Mesenchymal stem cell (in vitro differentiated cells and primary cell): ENCODE measurements around the gene CUEDC1.
A peak's percentile ranks its signal among the peaks of the same experiment; 100 is the strongest.

Source experiments
- DNase-seq: peaks from one replicate; pipeline ENCODE4 v3.0.0-alpha.2; 2013
- H2AFZ ChIP-seq: one replicate; pipeline ENCODE4 v1.6.1; 2013; ENCODE audit warnings: low read depth, mild to moderate bottlenecking, control low read depth, inconsistent platforms, low read length, moderate library complexity
- H2AK5ac ChIP-seq: 2 replicates; pipeline ENCODE4 v1.6.1; 2013; ENCODE audit warnings: low read length, moderate library complexity, mild to moderate bottlenecking, inconsistent platforms; ENCODE audit not compliant: severe bottlenecking
- H2BK120ac ChIP-seq: one replicate; pipeline ENCODE4 v1.6.1; 2013; ENCODE audit warnings: low read depth, mild to moderate bottlenecking, inconsistent platforms, low read length, moderate library complexity
- H2BK12ac ChIP-seq, 2 experiments: one replicate each; pipeline ENCODE4 v1.6.1; 2013; ENCODE audit warnings: inconsistent platforms in 2 of 2, low read length in 2 of 2, mild to moderate bottlenecking in 2 of 2, moderate library complexity in 2 of 2, control low read depth in 1 of 2
- H2BK15ac ChIP-seq: one replicate; pipeline ENCODE4 v1.6.1; 2013; ENCODE audit warnings: mild to moderate bottlenecking, low read depth, inconsistent platforms; ENCODE audit not compliant: poor library complexity, severe bottlenecking
- H2BK5ac ChIP-seq: 2 replicates; pipeline ENCODE4 v1.6.1; 2013; ENCODE audit warnings: low read depth, mild to moderate bottlenecking, low read length, control low read depth, inconsistent platforms; ENCODE audit not compliant: poor library complexity, severe bottlenecking
- H3K14ac ChIP-seq, 2 experiments: one replicate each; pipeline ENCODE4 v1.6.1; 2013; ENCODE audit warnings: inconsistent platforms in 2 of 2, low read length in 2 of 2, control low read depth in 1 of 2, mild to moderate bottlenecking in 1 of 2, moderate library complexity in 1 of 2
- H3K18ac ChIP-seq, 2 experiments: one replicate each; pipeline ENCODE4 v1.6.1; 2013; ENCODE audit warnings: inconsistent platforms in 2 of 2, low read length in 2 of 2, control low read depth in 1 of 2, low read depth in 1 of 2, mild to moderate bottlenecking in 1 of 2
- H3K23ac ChIP-seq, 2 experiments: one replicate each; pipeline ENCODE4 v1.6.1; 2013; ENCODE audit warnings: inconsistent platforms in 2 of 2, low read length in 2 of 2, mild to moderate bottlenecking in 2 of 2, moderate library complexity in 2 of 2, control low read depth in 1 of 2
- H3K27ac ChIP-seq: 2 replicates; pipeline ENCODE4 v1.5.1; 2013; ENCODE audit warnings: mild to moderate bottlenecking, moderate library complexity, low read length, control low read depth, inconsistent platforms; ENCODE audit not compliant: poor library complexity, severe bottlenecking
- H3K27me3 ChIP-seq, 2 experiments: 2 replicates each; pipeline versions ENCODE4 v1.6.1 to v1.7.0; 2013; ENCODE audit warnings: low read length in 2 of 2, mild to moderate bottlenecking in 2 of 2, moderate library complexity in 2 of 2, control low read depth in 1 of 2, inconsistent platforms in 1 of 2; ENCODE audit not compliant: control insufficient read depth in 1 of 2, insufficient read depth in 1 of 2
- H3K36me3 ChIP-seq, 2 experiments: 2 replicates each; pipeline versions ENCODE4 v1.6.1 to v1.7.0; 2013; ENCODE audit warnings: low read length in 2 of 2, control low read depth in 1 of 2, inconsistent platforms in 1 of 2, low read depth in 1 of 2, mild to moderate bottlenecking in 1 of 2; ENCODE audit not compliant: insufficient read depth in 2 of 2, control insufficient read depth in 1 of 2
- H3K4ac ChIP-seq, 2 experiments: one replicate each; pipeline ENCODE4 v1.6.1; 2013; ENCODE audit warnings: inconsistent platforms in 2 of 2, low read length in 2 of 2, mild to moderate bottlenecking in 2 of 2, moderate library complexity in 2 of 2, control low read depth in 1 of 2, low read depth in 1 of 2
- H3K4me1 ChIP-seq: 2 replicates; pipeline ENCODE4 v1.6.1; 2013; ENCODE audit warnings: low read depth, low read length, control low read depth; ENCODE audit not compliant: control insufficient read depth, insufficient read depth
- H3K4me2 ChIP-seq: 2 replicates; pipeline ENCODE4 v1.6.1; 2013; ENCODE audit warnings: low read length, mild to moderate bottlenecking, inconsistent platforms; ENCODE audit not compliant: poor library complexity, severe bottlenecking
- H3K4me3 ChIP-seq, 2 experiments: 2 replicates each; pipeline versions ENCODE4 v1.5.1 to v1.7.0; 2013; ENCODE audit warnings: low read length in 2 of 2, mild to moderate bottlenecking in 2 of 2, control low read depth in 1 of 2, low read depth in 1 of 2; ENCODE audit not compliant: insufficient read depth in 1 of 2
- H3K79me1 ChIP-seq: replicated peaks from 2 replicates; pipeline ENCODE4 v1.6.1; 2013; ENCODE audit warnings: mild to moderate bottlenecking, control low read depth, low read length, inconsistent platforms; ENCODE audit not compliant: poor library complexity, severe bottlenecking
- H3K9ac ChIP-seq: 2 replicates; pipeline ENCODE4 v1.7.0; 2013; ENCODE audit warnings: mild to moderate bottlenecking, low read length, moderate library complexity
- H3K9me3 ChIP-seq: 2 replicates; pipeline ENCODE4 v1.7.0; 2013; ENCODE audit warnings: mild to moderate bottlenecking, low read length; ENCODE audit not compliant: control insufficient read depth
- H4K8ac ChIP-seq: one replicate; pipeline ENCODE4 v1.6.1; 2013; ENCODE audit warnings: inconsistent platforms, mild to moderate bottlenecking, low read length, moderate library complexity
- H4K91ac ChIP-seq: one replicate; pipeline ENCODE4 v1.6.1; 2013; ENCODE audit warnings: mild to moderate bottlenecking, low read length, inconsistent platforms
- WGBS: methylation state at CpG from one replicate; pipeline ENCODE4 v1.1.7; 2013; ENCODE audit warnings: mixed read lengths; 5-methylcytosine and 5-hydroxymethylcytosine counted together

CUEDC1 gene

GRCh38 chr17:57833179-57833939 is 121.9 kb downstream of the CUEDC1 start:
- Histone ChIP-seq H3K27me3 (peaks cover 3 to 13% of the 10 kb centered on the region in 2 experiments), H3K4me1 (peaks cover 10% of the 10 kb centered on the region), H2AK5ac (no peak overlapping the region), H3K27ac (no peak overlapping the region), H3K9me3 (no peaks in the 10 kb centered on the region), H3K4me2 (peak overlapping the region; percentile 83), H3K18ac (no peak overlapping the region), H2BK5ac (no peak overlapping the region), H3K9ac (peak overlapping the region; percentile 54), H3K79me1 (peaks cover under 1% of the 10 kb centered on the region), H3K4me3 (peak overlapping the region; percentile 11 to 72), H2BK120ac (no peak overlapping the region), H4K91ac (no peak overlapping the region), H2BK12ac (no peak overlapping the region), H3K14ac (no peak overlapping the region), H2BK15ac (no peak overlapping the region), H3K23ac (no peak overlapping the region), H4K8ac (no peak overlapping the region), H2AFZ (no peak overlapping the region), H3K36me3 (peaks cover 6 to 8% of the 10 kb centered on the region in 2 experiments), H3K4ac (no peak overlapping the region)
- WGBS, result 8% methylated on average over 13 of the region's 13 CpGs
- peak; percentile 88 for DNase-seq

- Histone ChIP-seq H2BK120ac (no peak overlapping the region), H4K8ac (no peak overlapping the region), H3K4me3 (peak overlapping the region in 1 of 2 experiments; percentile 72), H3K79me1 (no peaks in the 10 kb centered on the region), H3K18ac (no peak overlapping the region), H3K36me3 (peaks cover 1 to 6% of the 10 kb centered on the region in 2 experiments), H3K23ac (no peak overlapping the region), H3K4ac (no peak overlapping the region), H3K27me3 (peaks cover 3 to 17% of the 10 kb centered on the region in 2 experiments), H2BK5ac (no peak overlapping the region), H2BK12ac (no peak overlapping the region), H3K4me1 (peaks cover 10% of the 10 kb centered on the region), H3K4me2 (peak overlapping the region; percentile 83), H4K91ac (no peak overlapping the region), H2BK15ac (no peak overlapping the region), H2AFZ (no peak overlapping the region), H3K27ac (no peak overlapping the region), H3K14ac (no peak overlapping the region), H3K9me3 (no peaks in the 10 kb centered on the region), H2AK5ac (no peak overlapping the region), H3K9ac (peak overlapping the region; percentile 54)
- DNase-seq, result no peak
- 33% methylated on average over 9 of the region's 12 CpGs for WGBS
Measured at GRCh38 chr17:57832314-57833178, 122.7 kb downstream of the CUEDC1 start.

- H3K36me3 ChIP-seq, result no peaks in the 10 kb centered on the region
- no peak overlapping the region for H2BK15ac ChIP-seq
- H4K8ac ChIP-seq, result peak overlapping the region; percentile 67
- WGBS, result 77% methylated on average over 7 of the region's 7 CpGs
- no peaks in the 10 kb centered on the region for H3K79me1 ChIP-seq
- H3K14ac ChIP-seq, result peak overlapping the region in 1 of 2 experiments; percentile 45
- no peak overlapping the region for H2AK5ac ChIP-seq
- no peak overlapping the region for H3K9ac ChIP-seq
- H3K27me3 ChIP-seq, result peaks cover 3 to 28% of the 10 kb centered on the region in 2 experiments
- no peak overlapping the region for H2BK12ac ChIP-seq
- no peak overlapping the region for H3K4me3 ChIP-seq
- no peak overlapping the region for H3K27ac ChIP-seq
- H4K91ac ChIP-seq, result no peak overlapping the region
- no peak overlapping the region for H3K23ac ChIP-seq
- H3K9me3 ChIP-seq, result no peaks in the 10 kb centered on the region
- H2BK5ac ChIP-seq, result no peak overlapping the region
- peak overlapping the region in 1 of 2 experiments; percentile 24 for H3K18ac ChIP-seq
- no peak overlapping the region for H2AFZ ChIP-seq
- H3K4me1 ChIP-seq, result peaks cover 10% of the 10 kb centered on the region
- H3K4me2 ChIP-seq, result no peak overlapping the region
- H3K4ac ChIP-seq, result no peak overlapping the region
- DNase-seq, result no peak
- H2BK120ac ChIP-seq, result no peak overlapping the region
Measured at GRCh38 chr17:57830880-57831279, 124.3 kb downstream of the CUEDC1 start.
